8988T (cell line): ENCODE measurements around the gene BABAM2.
A peak's percentile ranks its signal among the peaks of the same experiment; 100 is the strongest.
"Not testable (repeated sequence)": the region's sequence is repeated elsewhere in the genome, so short reads cannot be mapped to it uniquely, and the experiment has no call there.

Experiments used
- DNase-seq: peaks from one replicate; pipeline ENCODE4 v3.0.0; 2011

The BABAM2 gene

GRCh38 chr2:27988718-27989117, 98.2 kb downstream of the BABAM2 start:
- no peak for DNase-seq

- no peak for DNase-seq
These were observed 98.6 kb downstream of the BABAM2 start for GRCh38 chr2:27989149-27989548.

GRCh38 chr2:27990030-27990590, 99.6 kb downstream of the BABAM2 start:
- no peak for DNase-seq

GRCh38 chr2:27991146-27991545, 100.6 kb downstream of the BABAM2 start:
- DNase-seq = no peak

GRCh38 chr2:27992787-27993401, 102.4 kb downstream of the BABAM2 start:
- DNase-seq = peak; percentile 18

GRCh38 chr2:27993402-27993787, 102.9 kb downstream of the BABAM2 start:
- DNase-seq = no peak

- no peak for DNase-seq
These were observed 103.6 kb downstream of the BABAM2 start for GRCh38 chr2:27993950-27994728.

- DNase-seq = no peak
These were observed 105.8 kb downstream of the BABAM2 start for GRCh38 chr2:27996156-27996922.

GRCh38 chr2:28000287-28000686, 109.8 kb downstream of the BABAM2 start:
- DNase-seq = no peak

GRCh38 chr2:28002181-28002580, 111.7 kb downstream of the BABAM2 start:
- DNase-seq = no peak

- no peak for DNase-seq
These were observed 113.6 kb downstream of the BABAM2 start for GRCh38 chr2:28004086-28004485.

- no peak for DNase-seq
These were observed 119.2 kb downstream of the BABAM2 start for GRCh38 chr2:28009732-28010131.

GRCh38 chr2:28011322-28011737, 120.8 kb downstream of the BABAM2 start:
- DNase-seq = no peak

GRCh38 chr2:28018474-28018873, 127.9 kb downstream of the BABAM2 start:
- not testable (repeated sequence) for DNase-seq

GRCh38 chr2:28019521-28019920, 129.0 kb downstream of the BABAM2 start:
- DNase-seq = not testable (repeated sequence)

- no peak for DNase-seq
These were observed 131.4 kb downstream of the BABAM2 start for GRCh38 chr2:28021898-28022297.

- DNase-seq = no peak
These were observed 134.6 kb downstream of the BABAM2 start for GRCh38 chr2:28025123-28025522.

GRCh38 chr2:28026230-28026629, 135.7 kb downstream of the BABAM2 start:
- DNase-seq = not testable (repeated sequence)

- DNase-seq = no peak
These were observed 137.5 kb downstream of the BABAM2 start for GRCh38 chr2:28028025-28028424.

GRCh38 chr2:28030600-28030999, 140.1 kb downstream of the BABAM2 start:
- DNase-seq = no peak

GRCh38 chr2:28032816-28033215, 142.3 kb downstream of the BABAM2 start:
- DNase-seq = no peak

- DNase-seq = no peak
These were observed 144.2 kb downstream of the BABAM2 start for GRCh38 chr2:28034696-28035095.

- no peak for DNase-seq
These were observed 144.7 kb downstream of the BABAM2 start for GRCh38 chr2:28035163-28035690.
